ENCODE measurements around the gene TTLL7.

- no peak for TF ChIP-seq CTCF (IDR thresholded peaks at IDR 0.05)
- TF ChIP-seq POLR2A (IDR thresholded peaks at IDR 0.05): no peak
Measured at GRCh38 chr1:83961571-83962295, 37.2 kb downstream of the TTLL7 start.
